GM12801 (cell line): ENCODE measurements around the gene METTL26.

Experiments used
- CTCF ChIP-seq: IDR thresholded peaks from one replicate; pipeline ENCODE4 v1.5.1; 2011; ENCODE audit warnings: control low read depth; ENCODE audit not compliant: insufficient read length; ENCODE audit errors: extremely low read depth

The METTL26 gene

GRCh38 chr16:635573-636205, 416 bp downstream of the METTL26 start:
- TF ChIP-seq CTCF = no peak

GRCh38 chr16:634996-635395, 1.1 kb downstream of the METTL26 start:
- no peak for TF ChIP-seq CTCF

- TF ChIP-seq CTCF = no peak
Observed at GRCh38 chr16:634051-634670, 1.9 kb downstream of the METTL26 start.

GRCh38 chr16:633336-634050, 2.6 kb downstream of the METTL26 start:
- TF ChIP-seq CTCF = no peak

GRCh38 chr16:632486-633335, 3.4 kb downstream of the METTL26 start:
- no peak for TF ChIP-seq CTCF

GRCh38 chr16:631808-632358, 4.2 kb downstream of the METTL26 start:
- TF ChIP-seq CTCF = no peak
